Esophagus squamous epithelium (tissue), 4 donors: Measurements from ENCODE around the gene RBM6.

Experiments
- CTCF ChIP-seq, 6 experiments: fragments of 450-650 bp in 4 of 6; fragments of 200-600 bp in 2 of 6; sonication (generic) in 2 of 6; IDR thresholded peaks; one replicate each; pipeline ENCODE4 v1.5.1; 2016 to 2019; ENCODE audit warnings: antibody characterized with exemption in 6 of 6, mild to moderate bottlenecking in 4 of 6, moderate library complexity in 4 of 6
- POLR2A ChIP-seq, 4 donors: fragments of 450-650 bp; IDR thresholded peaks; one replicate each; pipeline ENCODE4 v1.6.1; 2017; ENCODE audit warnings: antibody characterized with exemption in 4 of 4, mild to moderate bottlenecking in 4 of 4, moderate library complexity in 3 of 4

- no peak for TF ChIP-seq CTCF (IDR thresholded peaks at IDR 0.05)
- TF ChIP-seq POLR2A (IDR thresholded peaks at IDR 0.05) = no peak
Observed at GRCh38 chr3:50102558-50102957, 162.6 kb downstream of the RBM6 start.
